GM21447 (cell line): ENCODE results near the gene TNF.

Source experiments
- ATAC-seq: cut with Tn5 transposase; IDR thresholded peaks from one replicate; pipeline ENCODE4 v1.9.1; 2021; ENCODE audit not compliant: unreplicated experiment

TNF gene

GRCh38 chr6:31622684-31623091 is 47.3 kb downstream of the TNF start:
- no peak for ATAC-seq

- ATAC-seq = no peak
Observed at GRCh38 chr6:31624070-31624469, 48.7 kb downstream of the TNF start.

DNA sequence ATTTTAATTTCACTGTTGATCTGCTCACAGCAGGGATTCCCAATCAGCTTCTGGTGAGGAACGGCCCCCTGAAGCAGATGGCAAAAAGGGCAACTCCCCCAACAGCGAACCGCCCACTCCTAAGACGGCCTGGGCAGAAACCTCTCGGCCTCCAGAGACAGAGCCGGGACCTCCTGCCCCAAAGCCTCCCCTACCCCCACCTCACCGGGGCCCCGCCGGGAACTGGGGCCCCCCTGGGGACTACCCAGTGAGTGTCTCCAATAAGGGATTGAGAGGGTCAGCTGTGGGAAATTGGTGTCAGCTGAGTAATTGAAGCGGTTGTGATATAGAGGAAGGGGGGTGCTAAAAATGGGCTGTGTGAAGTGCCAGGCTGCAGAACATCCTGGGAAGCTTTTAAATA is 51.6 kb downstream of the TNF start:
- ATAC-seq = no peak

- no peak for ATAC-seq
Observed at GRCh38 chr6:31627690-31628287, 52.4 kb downstream of the TNF start.
